Measurements from ENCODE around the gene APOL4. TPM values are rescaled to one million over a fixed set of nuclear protein-coding genes. Genes with fewer than 3 reads are reported as not detected.

APOL4 gene
- total RNA-seq, 1 experiment from 2014 or later, result 1.6 TPM

- Histone ChIP-seq H3K4me1 (ENCODE audit: insufficient read depth, low read length, poor library complexity, severe bottlenecking) (no peaks in the 10 kb centered on the region), H3K4me3 (ENCODE audit: low read depth, low read length, poor library complexity, severe bottlenecking) (no peak overlapping the region), H3K27me3 (replicated peaks; ENCODE audit: insufficient read depth, low read depth, low read length, poor library complexity) (no peaks in the 10 kb centered on the region), H3K36me3 (ENCODE audit: insufficient read depth, low read length, poor library complexity, severe bottlenecking) (peaks cover 7% of the 10 kb centered on the region), H3K9me3 (ENCODE audit: low read depth, low read length, poor library complexity, severe bottlenecking) (no peaks in the 10 kb centered on the region), H3K27ac (ENCODE audit: low read depth, low read length, poor library complexity, severe bottlenecking) (no peak overlapping the region)
- intact Hi-C loops (cut with micrococcal nuclease; ENCODE audit: unreplicated experiment), result no loop called here
- POLR2A ChIA-PET (ENCODE audit: low non-redundant PET), result no interaction called here
- no peak for TF ChIP-seq EZH2 (IDR thresholded peaks at IDR 0.05; ENCODE audit: borderline replicate concordance, low read depth, low read length, poor library complexity, severe bottlenecking)
- DNase-seq (ENCODE audit: low spot score), result no peak
- CTCF ChIA-PET, result no interaction called here
- BruUV-seq (replicated peaks), result no TSS peak
Measured at GRCh38 chr22:36226189-36226588, 24.6 kb upstream of the APOL4 start.

- intact Hi-C loops (cut with micrococcal nuclease; ENCODE audit: unreplicated experiment), result no loop called here
- H3K27ac ChIP-seq (ENCODE audit: low read depth, low read length, poor library complexity, severe bottlenecking), result no peak overlapping the region
- H3K9me3 ChIP-seq (ENCODE audit: low read depth, low read length, poor library complexity, severe bottlenecking), result no peaks in the 10 kb centered on the region
- no peak overlapping the region for H3K4me3 ChIP-seq (ENCODE audit: low read depth, low read length, poor library complexity, severe bottlenecking)
- BruUV-seq (replicated peaks), result no TSS peak
- no peaks in the 10 kb centered on the region for H3K4me1 ChIP-seq (ENCODE audit: insufficient read depth, low read length, poor library complexity, severe bottlenecking)
- DNase-seq (ENCODE audit: low spot score), result no peak
- ChIA-PET POLR2A (ENCODE audit: low non-redundant PET) (no interaction called here), CTCF (no interaction called here)
- H3K27me3 ChIP-seq (replicated peaks; ENCODE audit: insufficient read depth, low read depth, low read length, poor library complexity), result no peaks in the 10 kb centered on the region
- TF ChIP-seq EZH2 (IDR thresholded peaks at IDR 0.05; ENCODE audit: borderline replicate concordance, low read depth, low read length, poor library complexity, severe bottlenecking), result no peak
- no peak for TF ChIP-seq CTCF (conservative IDR thresholded peaks at IDR 0.05; ENCODE audit: low read depth, low read length)
- peaks cover 5% of the 10 kb centered on the region for H3K36me3 ChIP-seq (ENCODE audit: insufficient read depth, low read length, poor library complexity, severe bottlenecking)
Measured at GRCh38 chr22:36225333-36225922, 23.8 kb upstream of the APOL4 start.

GRCh38 chr22:36224245-36224644 is 22.6 kb upstream of the APOL4 start:
- BruUV-seq (replicated peaks), result no TSS peak
- CTCF ChIA-PET, result no interaction called here

More at GRCh38 chr22:36224245-36224644, 22.6 kb upstream of the APOL4 start:
- no peak overlapping the region for H3K27ac ChIP-seq (ENCODE audit: low read depth, low read length, poor library complexity, severe bottlenecking)
- H3K4me3 ChIP-seq (ENCODE audit: low read depth, low read length, poor library complexity, severe bottlenecking), result no peak overlapping the region
- H3K27me3 ChIP-seq (replicated peaks; ENCODE audit: insufficient read depth, low read depth, low read length, poor library complexity), result no peaks in the 10 kb centered on the region
- peaks cover 5% of the 10 kb centered on the region for H3K36me3 ChIP-seq (ENCODE audit: insufficient read depth, low read length, poor library complexity, severe bottlenecking)
- intact Hi-C loops (cut with micrococcal nuclease; ENCODE audit: unreplicated experiment), result loop anchor here (5.0 kb wide), 1 partner anchor 77 kb away; no protein-coding TSS in a partner anchor
- POLR2A ChIA-PET (ENCODE audit: low non-redundant PET), result no interaction called here
- H3K9me3 ChIP-seq (ENCODE audit: low read depth, low read length, poor library complexity, severe bottlenecking), result no peaks in the 10 kb centered on the region
- H3K4me1 ChIP-seq (ENCODE audit: insufficient read depth, low read length, poor library complexity, severe bottlenecking), result no peaks in the 10 kb centered on the region
- no peak for DNase-seq (ENCODE audit: low spot score)
- TF ChIP-seq EZH2 (IDR thresholded peaks at IDR 0.05; ENCODE audit: borderline replicate concordance, low read depth, low read length, poor library complexity, severe bottlenecking), result no peak
- no peak for TF ChIP-seq CTCF (conservative IDR thresholded peaks at IDR 0.05; ENCODE audit: low read depth, low read length)
